Tibial nerve (tissue), 4 donors: ENCODE data around the gene CACNB3. TPM values are rescaled to one million over a fixed set of nuclear protein-coding genes. Genes with fewer than 3 reads are reported as not detected.

ENCODE experiments used
- DNase-seq, 2 donors: peaks; one replicate each; pipeline ENCODE4 v3.0.0-alpha.2; 2019; ENCODE audit warnings: low spot score in 2 of 2
- H3K27ac ChIP-seq, 4 donors: fragments of 200-600 bp; sonication (generic) in 3 of 4; one replicate each; pipeline ENCODE4 v1.5.1; 2017 to 2019; ENCODE audit warnings: mild to moderate bottlenecking in 1 of 4
- H3K27me3 ChIP-seq, 2 donors: fragments of 200-600 bp; sonication (generic) in 1 of 2; one replicate each; pipeline versions ENCODE4 v1.5.1 to v1.6.0; 2017 to 2019
- H3K36me3 ChIP-seq, 3 donors: fragments of 200-600 bp; sonication (generic); one replicate each; pipeline ENCODE4 v1.5.1; 2018 to 2019
- H3K4me1 ChIP-seq, 4 donors: fragments of 200-600 bp; sonication (generic) in 3 of 4; one replicate each; pipeline ENCODE4 v1.5.1; 2017 to 2019
- H3K4me3 ChIP-seq, 4 donors: fragments of 200-600 bp; sonication (generic) in 3 of 4; one replicate each; pipeline ENCODE4 v1.5.1; 2017 to 2019; ENCODE audit warnings: mild to moderate bottlenecking in 1 of 4, moderate library complexity in 1 of 4
- H3K9me3 ChIP-seq, 4 donors: fragments of 200-600 bp; sonication (generic) in 3 of 4; one replicate each; pipeline ENCODE4 v1.5.1; 2017 to 2019
- EP300 ChIP-seq, 2 donors: sonication (generic); formaldehyde crosslinking; IDR thresholded peaks; one replicate each; pipeline ENCODE4 v1.6.1; 2017; ENCODE audit warnings: antibody characterized with exemption in 2 of 2, mild to moderate bottlenecking in 1 of 2
- POLR2A ChIP-seq, 2 donors: fragments of 450-650 bp; IDR thresholded peaks; one replicate each; pipeline ENCODE4 v1.6.1; 2017; ENCODE audit warnings: antibody characterized with exemption in 2 of 2, mild to moderate bottlenecking in 2 of 2, moderate library complexity in 2 of 2
- WGBS, 2 donors: methylation state at CpG; one replicate each; pipeline ENCODE4 v1.1.5; 2018; 5-methylcytosine and 5-hydroxymethylcytosine counted together
- total RNA-seq, 4 donors: library from RNA; depleted of rRNA; stranded (reverse); fragments of >200 nt; gene quantifications; one replicate each; pipeline ENCODE4 v1.1.0, GENCODE V29; 2016
- TF ChIP-seq, protein P1 (sequence below), 5 experiments: fragments of 200-600 bp in 3 of 5; fragments of 450-650 bp in 2 of 5; sonication (generic) in 3 of 5; IDR thresholded peaks; one replicate each; pipeline ENCODE4 v1.5.1; 2016 to 2019; ENCODE audit warnings: antibody characterized with exemption in 5 of 5, mild to moderate bottlenecking in 3 of 5, moderate library complexity in 2 of 5

Gene CACNB3
- total RNA-seq, 4 donors from 2014 or later = 9.8 to 31.2 (median 20.7) TPM

DNA sequence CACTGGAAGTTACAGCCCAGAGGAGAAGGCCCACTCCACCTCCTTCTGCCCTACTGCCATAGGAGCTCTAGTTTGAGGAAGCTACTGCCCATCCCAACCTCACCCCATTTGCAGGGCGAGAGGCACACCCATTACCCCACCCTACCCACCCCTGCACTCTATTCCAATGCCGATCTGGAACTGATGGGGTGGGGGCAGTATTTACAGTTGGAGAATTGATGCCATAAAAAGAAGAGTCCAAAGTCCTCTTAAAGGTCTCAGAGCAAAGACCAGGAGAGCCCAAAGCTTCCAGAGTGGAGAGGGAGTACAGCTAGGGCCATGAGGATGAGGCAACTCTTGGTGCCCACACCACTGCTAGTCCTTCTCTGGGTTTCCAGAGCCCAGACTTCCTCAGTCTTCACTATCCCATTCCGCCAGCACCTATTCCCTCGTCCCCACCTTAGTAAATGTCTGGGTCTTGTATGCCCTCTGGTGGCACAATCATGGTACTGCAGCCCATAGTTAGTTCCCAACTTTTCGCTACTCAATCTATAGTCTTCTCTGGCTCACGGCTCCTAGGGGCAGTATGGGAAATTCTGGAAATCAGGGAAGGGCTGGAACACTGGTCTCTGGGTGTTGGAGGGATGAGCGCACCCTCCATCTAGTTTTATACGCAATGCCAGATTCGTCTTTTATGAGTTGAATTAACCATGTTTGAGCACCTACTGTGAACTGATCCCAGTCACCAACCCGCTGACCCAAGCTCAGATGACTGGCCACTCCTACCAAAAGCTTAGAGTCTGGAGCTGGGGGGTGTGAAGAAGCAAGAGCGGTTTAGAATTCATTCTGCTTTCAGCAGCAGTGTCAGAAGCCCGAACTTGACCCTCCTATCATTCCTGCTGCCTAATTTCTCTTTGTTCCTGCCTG lies 22.5 kb upstream of the CACNB3 start:
- Histone ChIP-seq H3K4me3 (no peak overlapping the region), H3K36me3 (no peaks in the 10 kb centered on the region), H3K27ac (no peak overlapping the region), H3K4me1 (peaks cover 0 to 16% (median 0%) of the 10 kb centered on the region in 4 donors), H3K27me3 (peaks cover 0 to 2% of the 10 kb centered on the region in 2 donors), H3K9me3 (no peaks in the 10 kb centered on the region)
- TF ChIP-seq, protein P1, sequence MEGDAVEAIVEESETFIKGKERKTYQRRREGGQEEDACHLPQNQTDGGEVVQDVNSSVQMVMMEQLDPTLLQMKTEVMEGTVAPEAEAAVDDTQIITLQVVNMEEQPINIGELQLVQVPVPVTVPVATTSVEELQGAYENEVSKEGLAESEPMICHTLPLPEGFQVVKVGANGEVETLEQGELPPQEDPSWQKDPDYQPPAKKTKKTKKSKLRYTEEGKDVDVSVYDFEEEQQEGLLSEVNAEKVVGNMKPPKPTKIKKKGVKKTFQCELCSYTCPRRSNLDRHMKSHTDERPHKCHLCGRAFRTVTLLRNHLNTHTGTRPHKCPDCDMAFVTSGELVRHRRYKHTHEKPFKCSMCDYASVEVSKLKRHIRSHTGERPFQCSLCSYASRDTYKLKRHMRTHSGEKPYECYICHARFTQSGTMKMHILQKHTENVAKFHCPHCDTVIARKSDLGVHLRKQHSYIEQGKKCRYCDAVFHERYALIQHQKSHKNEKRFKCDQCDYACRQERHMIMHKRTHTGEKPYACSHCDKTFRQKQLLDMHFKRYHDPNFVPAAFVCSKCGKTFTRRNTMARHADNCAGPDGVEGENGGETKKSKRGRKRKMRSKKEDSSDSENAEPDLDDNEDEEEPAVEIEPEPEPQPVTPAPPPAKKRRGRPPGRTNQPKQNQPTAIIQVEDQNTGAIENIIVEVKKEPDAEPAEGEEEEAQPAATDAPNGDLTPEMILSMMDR (IDR thresholded peaks at IDR 0.05) = peak; percentile 89 to 96 (median 95)
- TF ChIP-seq POLR2A (IDR thresholded peaks at IDR 0.05) = no peak
- peak in 1 of 2 donors; percentile 34 for TF ChIP-seq EP300 (IDR thresholded peaks at IDR 0.05)
- WGBS, 2 donors = 20% methylated on average over 12 of the region's 12 CpGs
- peak; percentile 69 to 85 for DNase-seq

DNA sequence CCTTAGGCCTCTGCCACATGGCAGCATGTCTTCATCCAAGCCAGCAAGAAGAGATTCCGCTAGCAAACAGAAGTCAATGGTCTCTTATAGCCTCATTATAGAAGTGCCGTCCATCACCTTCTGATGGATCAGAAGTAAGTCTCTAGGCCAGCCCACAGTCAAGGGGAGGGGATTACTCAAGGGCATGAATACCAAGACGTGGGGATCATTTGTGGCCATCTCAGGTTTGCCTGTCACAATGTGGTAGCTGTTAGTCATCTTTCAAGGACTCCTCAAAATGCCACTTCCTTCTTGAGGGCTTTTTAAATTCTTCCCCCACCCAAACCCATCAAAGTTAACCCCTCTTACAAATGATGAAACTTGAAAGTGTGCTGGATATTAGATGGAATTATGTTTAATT lies 21.3 kb upstream of the CACNB3 start:
- no peak for DNase-seq
- peaks cover 0 to 2% of the 10 kb centered on the region in 2 donors for H3K27me3 ChIP-seq
- H3K27ac ChIP-seq = no peak overlapping the region
- no peaks in the 10 kb centered on the region for H3K36me3 ChIP-seq
- no peaks in the 10 kb centered on the region for H3K9me3 ChIP-seq
- no peak overlapping the region for H3K4me3 ChIP-seq
- H3K4me1 ChIP-seq = peaks cover 0 to 16% (median 0%) of the 10 kb centered on the region in 4 donors
- WGBS, 2 donors = 73 to 74% methylated on average over 3 of the region's 3 CpGs
- TF ChIP-seq EP300 (IDR thresholded peaks at IDR 0.05) (no peak), POLR2A (IDR thresholded peaks at IDR 0.05) (no peak)
- TF ChIP-seq, protein P1 (IDR thresholded peaks at IDR 0.05) = no peak

DNA sequence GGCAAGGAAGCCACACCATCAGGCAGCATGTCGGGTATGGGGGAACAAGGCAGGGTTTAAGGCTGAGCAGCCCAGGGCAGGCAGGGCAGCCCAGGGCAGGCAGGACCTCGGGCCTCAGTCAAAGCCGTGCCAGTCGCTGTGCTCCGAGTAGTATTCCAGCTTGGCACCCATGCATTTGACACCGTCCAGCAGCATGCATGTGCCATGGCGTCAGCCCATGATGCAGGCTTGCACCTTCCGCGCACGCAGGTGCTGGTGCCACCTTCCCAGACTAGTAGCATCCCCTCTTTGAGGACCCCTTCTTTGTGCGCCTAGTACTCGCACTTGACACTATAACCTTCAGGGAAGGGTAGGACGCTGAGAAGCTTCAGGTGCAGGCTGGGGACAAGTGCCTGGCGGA lies 17.8 kb upstream of the CACNB3 start:
- H3K36me3 ChIP-seq = no peaks in the 10 kb centered on the region
- peaks cover 0 to 2% of the 10 kb centered on the region in 2 donors for H3K27me3 ChIP-seq
- H3K4me1 ChIP-seq = peaks cover 0 to 8% (median 0%) of the 10 kb centered on the region in 4 donors
- H3K4me3 ChIP-seq = no peak overlapping the region
- TF ChIP-seq, protein P1 (IDR thresholded peaks at IDR 0.05) = no peak
- no peak for TF ChIP-seq POLR2A (IDR thresholded peaks at IDR 0.05)
- no peak for TF ChIP-seq EP300 (IDR thresholded peaks at IDR 0.05)
- no peaks in the 10 kb centered on the region for H3K9me3 ChIP-seq
- no peak for DNase-seq
- 76 to 88% methylated on average over 6 to 14 of the region's 14 CpGs for WGBS, 2 donors
- no peak overlapping the region for H3K27ac ChIP-seq

DNA sequence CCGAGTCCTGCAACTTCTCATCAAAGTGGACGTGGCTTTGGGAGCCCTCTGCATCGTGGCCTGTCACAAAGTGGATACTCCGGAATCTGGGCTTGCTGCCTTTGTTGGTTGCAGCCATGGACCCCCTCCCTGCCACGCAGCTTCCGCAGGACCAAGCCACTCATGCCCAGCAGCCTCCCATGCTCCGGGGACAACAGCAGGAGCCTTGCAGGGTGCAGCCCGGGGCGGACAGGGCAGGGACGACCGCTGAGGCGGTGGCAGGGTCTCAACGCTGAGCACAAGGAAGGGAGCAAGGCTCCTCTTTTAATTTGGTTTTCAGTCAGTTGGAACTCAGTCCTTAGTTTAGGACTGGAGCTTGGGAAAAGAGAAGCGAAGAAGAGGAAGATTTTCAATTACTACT lies 17.3 kb upstream of the CACNB3 start:
- Histone ChIP-seq H3K4me1 (peaks cover 0 to 3% (median 0%) of the 10 kb centered on the region in 4 donors), H3K4me3 (no peak overlapping the region), H3K9me3 (no peaks in the 10 kb centered on the region), H3K27me3 (peaks cover 0 to 2% of the 10 kb centered on the region in 2 donors), H3K27ac (no peak overlapping the region), H3K36me3 (no peaks in the 10 kb centered on the region)
- DNase-seq = no peak
- WGBS, 2 donors = 68 to 82% methylated on average over 14 of the region's 14 CpGs
- no peak for TF ChIP-seq POLR2A (IDR thresholded peaks at IDR 0.05)
- TF ChIP-seq EP300 (IDR thresholded peaks at IDR 0.05) = no peak
- TF ChIP-seq, protein P1 (IDR thresholded peaks at IDR 0.05) = no peak

DNA sequence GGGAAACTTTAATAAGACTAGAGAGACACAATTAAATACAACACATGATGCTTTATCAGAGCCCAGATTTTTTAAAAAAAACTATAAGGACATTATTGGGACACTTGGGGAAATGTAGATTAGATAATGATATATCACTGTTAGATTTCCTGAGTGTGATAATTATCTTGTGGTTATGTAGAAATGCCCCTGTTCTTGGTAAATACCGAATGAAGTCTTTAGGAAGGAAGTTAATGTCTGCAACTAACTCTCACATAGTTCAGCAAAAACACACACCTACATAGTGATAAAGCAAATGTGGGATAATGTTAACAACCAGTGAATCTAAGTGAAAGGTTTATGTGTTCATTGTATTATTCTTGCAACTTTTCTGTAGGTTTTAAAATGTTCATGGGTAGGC lies 14.6 kb upstream of the CACNB3 start:
- no peak for DNase-seq
- Histone ChIP-seq H3K27me3 (peaks cover 0 to 2% of the 10 kb centered on the region in 2 donors), H3K36me3 (no peaks in the 10 kb centered on the region), H3K27ac (no peak overlapping the region), H3K4me1 (no peaks in the 10 kb centered on the region), H3K4me3 (no peak overlapping the region), H3K9me3 (no peaks in the 10 kb centered on the region)
- WGBS, 2 donors = 50 to 68% methylated on average over 1 of the region's 1 CpG
- no peak for TF ChIP-seq POLR2A (IDR thresholded peaks at IDR 0.05)
- TF ChIP-seq, protein P1 (IDR thresholded peaks at IDR 0.05) = no peak
- TF ChIP-seq EP300 (IDR thresholded peaks at IDR 0.05) = no peak
